Mesenteric fat pad (tissue), 1 donor: Measurements from ENCODE around the gene SNAP91. TPM values are rescaled to one million over a fixed set of nuclear protein-coding genes. Genes with fewer than 3 reads are reported as not detected.
"Not testable (repeated sequence)": the region's sequence is repeated elsewhere in the genome, so short reads cannot be mapped to it uniquely, and the experiment has no call there.

Experiments
- DNase-seq: peaks from one replicate; pipeline ENCODE4 v3.0.0-alpha.2; 2020; ENCODE audit warnings: low spot score
- long read RNA-seq: library from polyadenylated mRNA; unstranded; transcript quantifications from one replicate; pipeline ENCODE4 v2.0.0, GENCODE V29; 2020
- total RNA-seq: library from RNA; stranded (reverse); fragmentation: NEBNext Ultra II Directional; extraction: Animal tissue kit (Norgen Biotek cat#: 25700); gene quantifications from one replicate; pipeline ENCODE4 v1.2.1, GENCODE V29; 2021
- donor health status: DM: yes; HTN: yes; CAD: no.

The SNAP91 gene
- 0.48 TPM for total RNA-seq
- long read RNA-seq, result 0 reads

DNA sequence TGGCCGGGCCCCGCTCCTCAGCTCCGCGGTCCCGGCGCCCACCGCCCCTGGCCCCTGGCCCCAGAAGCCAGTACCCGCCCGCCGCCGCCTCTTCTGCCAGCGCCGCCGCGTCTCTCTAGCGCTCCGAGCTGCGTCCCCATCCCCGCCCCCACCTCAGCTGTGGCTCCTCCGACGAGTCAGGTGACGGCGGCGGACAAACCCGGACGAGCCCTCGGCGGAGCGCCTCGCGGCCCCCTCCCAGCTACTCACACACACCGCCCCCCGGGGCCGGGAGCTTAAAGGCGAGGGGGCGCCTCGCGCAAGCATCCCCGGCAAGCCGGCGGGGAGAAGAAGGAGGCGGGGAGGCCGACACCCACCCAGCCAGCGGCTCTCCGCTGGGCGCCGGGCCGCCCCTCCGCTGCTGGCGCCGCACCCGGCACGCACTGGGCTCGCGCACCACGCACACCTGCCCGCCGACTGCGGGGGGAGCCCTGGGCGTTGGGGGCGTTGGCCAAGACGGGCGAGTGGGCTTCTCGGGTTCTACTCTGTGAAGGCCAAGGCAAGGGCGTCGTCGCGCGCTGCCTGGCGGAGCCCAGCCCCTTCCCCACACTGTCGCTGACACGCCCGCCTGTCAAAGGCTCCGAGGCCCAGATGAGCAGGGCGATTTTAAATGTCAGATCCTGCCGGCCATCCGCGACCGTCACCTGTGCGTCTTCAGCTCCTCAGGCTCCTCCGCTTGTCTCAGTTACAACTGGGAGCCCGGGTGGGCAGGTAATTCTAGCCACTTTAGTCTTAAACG is at the start of gene SNAP91:
Gene SNAP91 (minus strand): TSS at position 132 of the 778 bp plus-strand sequence. CDS start 1,174 bp downstream, outside the sequence.
- no peak for DNase-seq

DNA sequence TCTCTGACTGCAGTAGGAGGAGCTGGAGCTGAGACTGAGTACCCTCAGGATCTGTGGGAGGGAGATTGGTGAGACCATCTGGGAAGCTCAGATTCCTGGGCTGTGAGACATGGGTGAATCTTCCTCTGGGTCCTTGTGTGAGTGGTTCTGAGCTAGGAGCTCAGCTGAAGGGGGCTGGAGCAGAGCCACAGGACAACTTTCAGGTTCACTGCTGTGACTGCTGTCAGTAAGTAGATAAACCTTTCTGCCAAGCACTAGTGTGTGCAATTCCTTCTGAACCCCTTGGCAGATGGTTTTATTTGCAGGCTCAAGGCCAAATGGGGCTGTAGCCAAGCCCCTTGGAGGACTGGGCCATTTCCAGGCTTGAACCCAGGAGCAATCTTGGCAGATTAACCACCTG is 49.6 kb upstream of the SNAP91 start:
- DNase-seq, result no peak

DNA sequence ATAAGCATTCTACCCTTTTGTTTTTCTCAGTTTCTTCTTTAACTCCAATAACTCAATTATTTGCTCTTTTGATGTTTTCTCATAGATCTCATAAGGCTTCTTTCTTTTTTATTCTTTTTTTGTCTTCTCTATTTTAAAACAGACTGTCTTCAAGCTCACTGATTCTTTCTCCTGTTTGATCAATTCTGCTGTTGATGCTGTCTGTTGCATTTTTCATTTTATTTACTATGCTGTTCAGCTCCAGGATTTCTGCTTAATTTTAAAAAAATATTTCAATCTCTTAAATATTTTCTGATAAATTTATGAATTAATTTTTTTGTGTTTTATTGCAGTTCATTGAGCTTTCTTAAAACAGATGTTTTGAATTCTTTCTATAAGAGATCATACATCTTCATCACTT is 48.1 kb upstream of the SNAP91 start:
- no peak for DNase-seq

- DNase-seq, result no peak
These were observed 47.7 kb upstream of the SNAP91 start for GRCh38 chr6:83756565-83756964.

DNA sequence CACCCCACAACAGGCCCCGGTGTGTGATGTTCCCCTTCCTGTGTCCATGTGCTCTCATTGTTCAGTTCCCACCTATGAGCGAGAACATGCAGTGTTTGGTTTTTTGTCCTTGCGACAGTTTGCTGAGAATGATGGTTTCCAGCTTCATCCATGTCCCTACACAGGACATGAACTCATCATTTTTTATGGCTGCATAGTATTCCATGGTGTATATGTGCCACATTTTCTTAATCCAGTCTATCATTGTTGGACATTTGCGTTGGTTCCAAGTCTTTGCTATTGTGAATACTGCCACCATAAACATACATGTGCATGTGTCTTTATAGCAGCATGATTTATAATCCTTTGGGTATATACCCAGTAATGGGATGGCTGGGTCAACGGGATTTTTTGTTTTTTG is 43.5 kb upstream of the SNAP91 start:
- DNase-seq, result not testable (repeated sequence)

DNA sequence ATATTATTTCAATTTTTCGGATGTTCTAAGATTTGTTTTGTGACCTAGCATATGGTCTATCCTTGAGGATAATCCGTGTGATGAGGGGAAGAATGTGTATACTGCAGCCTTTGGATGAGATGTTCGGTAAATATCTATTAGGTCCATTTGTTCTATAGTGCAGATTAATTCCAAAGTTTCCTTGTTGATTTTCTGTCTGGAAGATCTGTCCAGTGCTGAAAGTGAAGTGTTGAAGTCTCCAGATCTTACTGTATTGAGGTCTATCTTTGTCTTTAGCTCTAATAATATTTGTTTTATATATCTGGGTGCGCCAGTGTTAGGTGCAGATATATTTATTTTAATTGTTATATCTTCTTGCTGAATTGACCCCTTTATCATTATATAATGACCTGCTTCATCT is 32.2 kb upstream of the SNAP91 start:
- no peak for DNase-seq

- DNase-seq, result no peak
These were observed 26.6 kb upstream of the SNAP91 start for GRCh38 chr6:83735461-83735860.

- DNase-seq, result no peak
These were observed 21.0 kb upstream of the SNAP91 start for GRCh38 chr6:83729871-83730270.

DNA sequence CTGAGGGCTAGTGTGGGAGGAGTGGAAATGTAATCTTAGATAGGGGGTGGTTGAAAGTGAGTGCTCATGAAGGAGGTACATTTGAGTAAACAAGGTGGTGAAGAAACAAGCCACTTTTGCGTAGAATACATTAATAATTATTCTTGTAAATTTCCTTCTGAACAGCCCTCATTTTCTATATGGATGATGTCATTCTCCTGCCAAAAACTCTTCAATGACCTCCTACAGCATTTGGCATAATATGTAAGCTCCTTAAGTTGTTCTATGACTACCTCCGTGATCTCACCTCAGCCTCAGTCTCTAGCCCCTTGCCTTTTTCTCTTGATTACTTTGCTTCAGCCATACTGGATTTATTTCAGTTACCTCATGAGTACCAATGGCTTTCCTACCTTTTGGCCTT is 14.0 kb upstream of the SNAP91 start:
- DNase-seq, result no peak

- no peak for DNase-seq
These were observed 8.9 kb upstream of the SNAP91 start for GRCh38 chr6:83717809-83718208.

DNA sequence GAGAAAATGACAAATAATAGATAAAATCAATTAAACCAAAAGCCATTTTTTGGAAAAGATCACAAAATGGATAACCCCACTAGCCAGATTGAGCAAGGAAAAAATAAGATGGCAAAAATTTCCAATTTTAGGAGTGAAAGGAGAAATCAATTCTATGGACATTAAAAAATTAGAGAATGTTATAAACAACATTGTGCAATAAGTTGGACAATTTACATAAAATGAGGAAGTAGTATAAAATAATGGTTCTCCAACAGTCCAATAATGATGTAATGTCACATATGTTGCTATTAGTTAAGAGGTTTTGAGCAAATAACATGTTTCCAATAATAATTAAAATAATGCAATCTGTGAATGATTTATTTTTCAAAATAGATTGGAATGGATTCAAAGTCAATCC is 3.1 kb upstream of the SNAP91 start:
- no peak for DNase-seq

GRCh38 chr6:83709748-83710050 is 798 bp upstream of the SNAP91 start:
- no peak for DNase-seq

GRCh38 chr6:83708546-83708969 is 343 bp downstream of the SNAP91 start:
- DNase-seq, result no peak

- no peak for DNase-seq
These were observed 914 bp downstream of the SNAP91 start for GRCh38 chr6:83707829-83708545.

DNA sequence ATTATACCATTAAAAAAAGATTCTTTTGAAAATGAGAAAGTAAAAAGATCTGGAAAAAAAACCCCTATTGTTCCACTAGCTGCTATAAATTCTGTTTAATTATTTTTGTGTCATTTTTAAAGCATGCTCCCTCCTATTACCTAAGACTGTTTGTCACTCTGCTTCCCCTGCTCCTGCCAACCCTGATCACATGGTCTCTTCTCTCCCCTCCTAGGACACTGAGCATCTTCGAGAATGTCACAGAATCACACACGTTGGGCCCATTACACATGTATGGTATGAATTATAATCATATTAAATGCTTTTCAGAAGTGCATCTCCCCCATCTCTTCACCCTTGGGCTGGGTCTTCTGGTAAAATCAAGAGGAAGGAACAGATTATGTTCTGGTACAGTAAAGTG is 6.2 kb downstream of the SNAP91 start:
- DNase-seq, result no peak

DNA sequence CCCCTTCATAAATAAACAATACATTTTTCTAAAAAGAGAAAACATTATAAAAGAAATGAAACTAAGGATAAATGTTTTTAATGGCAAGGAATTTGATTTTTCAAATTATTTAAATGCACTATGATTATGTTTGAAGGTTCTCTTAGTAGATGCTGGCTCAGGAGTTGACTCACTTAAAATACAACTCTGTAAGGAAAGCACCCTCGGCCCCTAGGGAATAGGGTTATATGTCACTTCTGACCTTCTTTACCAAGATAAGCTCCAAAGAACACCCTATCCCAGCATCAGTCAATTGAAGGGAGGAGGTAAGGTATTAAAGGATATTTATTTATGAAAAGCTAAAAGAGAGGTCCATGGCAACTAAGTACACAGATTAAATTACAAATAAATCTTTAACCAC is 6.8 kb downstream of the SNAP91 start:
- no peak for DNase-seq

GRCh38 chr6:83696674-83697073 is 12.2 kb downstream of the SNAP91 start:
- DNase-seq, result no peak

DNA sequence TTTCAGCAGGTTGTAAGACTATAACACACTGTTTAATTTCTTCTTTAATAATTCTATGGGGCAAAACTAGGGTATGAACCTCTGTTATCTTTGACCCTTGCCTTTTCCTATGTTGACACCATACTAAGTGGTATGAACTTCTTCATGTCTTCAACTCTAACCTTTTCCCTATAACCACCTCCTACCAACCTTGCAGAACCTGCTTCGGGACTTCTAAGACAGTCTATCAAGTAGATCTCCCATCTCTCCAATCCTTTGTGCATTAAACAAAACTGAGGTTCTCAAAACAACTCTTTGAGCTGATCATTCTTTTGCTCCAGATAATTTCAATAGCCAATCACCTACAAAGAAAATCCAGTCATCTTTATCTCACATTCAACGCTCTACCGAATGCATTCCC is 23.4 kb downstream of the SNAP91 start:
- DNase-seq, result no peak

DNA sequence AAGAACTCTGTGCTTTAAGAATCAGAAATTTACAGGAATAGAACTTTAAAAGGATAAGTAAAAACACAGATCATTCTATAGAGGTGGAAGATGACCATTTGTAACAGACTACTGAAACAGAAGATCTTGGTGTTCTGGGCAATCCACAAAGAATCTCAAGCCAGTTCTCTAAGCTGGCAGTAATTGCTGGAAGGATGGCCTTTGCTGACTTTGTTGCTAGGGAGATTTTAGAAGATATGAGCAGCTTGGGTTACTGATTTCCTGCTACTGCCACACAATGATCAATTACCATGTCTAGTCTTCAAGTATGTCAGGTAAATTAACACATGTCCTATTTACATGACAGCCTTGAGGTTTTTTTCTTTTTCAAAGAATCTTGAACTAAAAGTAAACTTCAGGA is 31.1 kb downstream of the SNAP91 start:
- no peak for DNase-seq

DNA sequence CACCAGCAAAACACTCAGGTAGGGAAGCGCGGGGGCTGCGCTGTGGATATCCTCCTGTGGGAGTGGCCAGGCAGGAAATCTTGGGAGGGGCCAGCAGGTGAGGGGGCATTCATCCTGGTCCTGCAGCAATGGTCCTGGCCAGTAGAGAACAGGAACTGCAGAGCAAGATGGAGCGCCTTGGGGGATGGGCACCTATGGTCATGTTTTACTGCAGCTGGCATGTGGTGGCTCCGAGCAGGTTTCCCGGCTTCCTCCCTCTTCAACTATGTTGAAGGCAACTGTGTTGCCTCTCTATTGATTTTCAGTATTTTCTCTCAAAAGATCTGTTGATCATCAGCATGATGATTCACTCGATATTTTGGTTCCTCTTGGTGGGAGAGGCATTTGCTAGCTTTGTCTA is 70.9 kb downstream of the SNAP91 start:
- no peak for DNase-seq

DNA sequence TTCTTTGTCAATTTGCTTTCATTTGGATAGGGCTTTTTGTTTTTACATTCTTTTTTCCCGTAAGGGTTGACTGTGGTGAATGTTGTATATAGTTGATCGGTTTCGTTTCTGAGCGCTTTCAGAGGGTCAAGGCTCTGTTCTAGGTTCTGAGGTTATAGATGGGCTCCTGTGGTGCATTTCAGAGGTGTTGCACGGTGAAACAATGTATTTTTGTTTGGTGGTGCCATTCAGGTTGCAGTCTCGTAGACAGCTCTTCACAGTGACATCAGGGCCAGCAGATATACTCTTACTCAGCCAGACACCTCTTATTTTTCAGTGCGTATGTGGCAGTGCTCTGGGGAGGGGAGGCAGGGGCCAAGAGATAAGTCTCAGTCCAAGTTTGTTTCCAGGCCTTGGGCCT is 72.1 kb downstream of the SNAP91 start:
- no peak for DNase-seq

- DNase-seq, result no peak
These were observed 75.3 kb downstream of the SNAP91 start for GRCh38 chr6:83633609-83634008.

DNA sequence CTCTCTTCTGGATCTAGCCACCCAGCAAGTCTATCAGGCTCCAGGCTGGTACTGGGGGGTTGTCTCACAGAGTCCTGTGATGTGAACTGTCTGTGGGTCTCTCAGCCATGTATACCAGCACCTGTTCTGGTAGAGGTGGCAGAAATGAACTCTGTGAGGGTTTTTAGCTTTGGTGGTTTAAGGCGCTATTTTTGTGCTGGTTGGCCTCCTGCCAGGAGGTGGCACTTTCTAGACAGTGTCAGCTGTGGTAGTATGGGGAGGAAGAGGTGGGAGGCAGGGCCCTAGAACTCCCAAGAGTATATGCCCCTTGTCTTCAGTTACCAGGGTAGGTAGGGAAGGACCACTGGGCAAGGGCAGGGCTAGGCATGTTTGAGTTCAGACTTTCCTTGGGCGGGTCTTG is 75.8 kb downstream of the SNAP91 start:
- no peak for DNase-seq
